Tibial nerve (tissue), 4 donors: Measurements from ENCODE around the gene ZNF92.
"Not testable (repeated sequence)": the region's sequence is repeated elsewhere in the genome, so short reads cannot be mapped to it uniquely, and the experiment has no call there.

ENCODE experiments used
- CTCF ChIP-seq, 5 experiments: fragments of 200-600 bp in 3 of 5; fragments of 450-650 bp in 2 of 5; sonication (generic) in 3 of 5; IDR thresholded peaks; one replicate each; pipeline ENCODE4 v1.5.1; 2016 to 2019; ENCODE audit warnings: antibody characterized with exemption in 5 of 5, mild to moderate bottlenecking in 3 of 5, moderate library complexity in 2 of 5
- EP300 ChIP-seq, 2 donors: sonication (generic); formaldehyde crosslinking; IDR thresholded peaks; one replicate each; pipeline ENCODE4 v1.6.1; 2017; ENCODE audit warnings: antibody characterized with exemption in 2 of 2, mild to moderate bottlenecking in 1 of 2

DNA sequence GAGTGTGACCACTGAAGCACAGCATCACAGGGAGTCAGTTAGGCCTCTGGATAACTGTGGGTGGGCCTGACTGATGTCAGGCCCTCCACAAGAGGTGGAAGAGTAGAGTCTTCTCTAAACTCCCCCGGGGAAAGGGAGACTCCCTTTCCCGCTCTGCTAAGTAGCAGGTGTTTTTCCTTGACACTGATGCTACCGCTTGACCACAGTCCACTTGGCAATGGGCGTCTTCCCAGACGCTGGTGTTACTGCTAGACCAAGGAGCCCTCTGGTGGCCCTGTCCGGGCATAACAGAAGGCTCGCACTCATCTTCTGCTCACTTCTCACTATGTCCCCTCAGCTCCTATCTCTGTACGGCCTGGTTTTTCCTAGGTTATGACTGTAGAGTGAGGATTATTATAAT is 73.4 kb downstream of the ZNF92 start:
- not testable (repeated sequence) for TF ChIP-seq EP300, CTCF (IDR thresholded peaks at IDR 0.05)
